Measurements from ENCODE around the gene RPS6KA2.

DNA sequence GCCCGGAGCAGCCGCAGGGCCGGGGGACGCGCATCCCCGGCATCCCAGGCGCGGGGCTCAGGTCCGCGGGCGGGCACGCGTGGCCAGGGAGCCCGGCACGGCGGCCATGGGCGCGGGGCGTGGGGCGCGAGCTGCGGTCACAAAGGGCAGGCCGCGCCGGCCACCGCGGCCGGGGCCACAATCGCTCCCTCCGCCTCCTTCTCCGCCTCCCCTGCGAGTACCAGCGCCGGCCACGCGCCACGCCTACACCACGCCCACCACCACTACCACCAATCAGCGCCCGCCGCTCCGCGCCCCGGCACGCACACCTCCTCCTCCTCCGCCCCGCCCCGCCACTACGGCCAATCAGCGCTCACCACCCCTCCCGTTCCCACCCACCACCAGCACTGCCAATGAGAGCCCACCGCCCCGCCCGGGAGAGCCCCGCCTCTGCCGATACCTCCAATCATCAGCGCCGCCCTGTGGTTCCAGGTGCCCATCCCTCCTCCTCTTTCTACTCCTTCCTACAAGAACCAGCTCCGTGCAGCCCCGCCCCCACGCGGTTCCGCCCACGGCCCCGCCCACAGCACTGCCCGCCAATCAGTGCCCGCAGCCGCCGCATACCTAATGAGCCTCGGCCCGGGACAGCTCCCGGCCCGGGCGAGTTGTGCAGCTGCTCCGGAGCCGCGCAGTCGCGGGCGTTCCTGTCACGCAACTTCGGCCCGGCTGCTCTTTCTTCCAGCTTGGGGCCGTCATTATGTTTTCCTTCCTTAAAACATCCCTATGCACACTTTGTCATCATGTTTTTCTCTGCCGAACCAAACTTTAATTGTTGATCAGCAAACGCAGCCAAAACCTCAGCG lies at the start of gene RPS6KA2:
- TF ChIP-seq, protein P1, sequence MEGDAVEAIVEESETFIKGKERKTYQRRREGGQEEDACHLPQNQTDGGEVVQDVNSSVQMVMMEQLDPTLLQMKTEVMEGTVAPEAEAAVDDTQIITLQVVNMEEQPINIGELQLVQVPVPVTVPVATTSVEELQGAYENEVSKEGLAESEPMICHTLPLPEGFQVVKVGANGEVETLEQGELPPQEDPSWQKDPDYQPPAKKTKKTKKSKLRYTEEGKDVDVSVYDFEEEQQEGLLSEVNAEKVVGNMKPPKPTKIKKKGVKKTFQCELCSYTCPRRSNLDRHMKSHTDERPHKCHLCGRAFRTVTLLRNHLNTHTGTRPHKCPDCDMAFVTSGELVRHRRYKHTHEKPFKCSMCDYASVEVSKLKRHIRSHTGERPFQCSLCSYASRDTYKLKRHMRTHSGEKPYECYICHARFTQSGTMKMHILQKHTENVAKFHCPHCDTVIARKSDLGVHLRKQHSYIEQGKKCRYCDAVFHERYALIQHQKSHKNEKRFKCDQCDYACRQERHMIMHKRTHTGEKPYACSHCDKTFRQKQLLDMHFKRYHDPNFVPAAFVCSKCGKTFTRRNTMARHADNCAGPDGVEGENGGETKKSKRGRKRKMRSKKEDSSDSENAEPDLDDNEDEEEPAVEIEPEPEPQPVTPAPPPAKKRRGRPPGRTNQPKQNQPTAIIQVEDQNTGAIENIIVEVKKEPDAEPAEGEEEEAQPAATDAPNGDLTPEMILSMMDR (IDR thresholded peaks at IDR 0.05; ENCODE audit: borderline replicate concordance, extremely low read depth, low read length, poor library complexity, severe bottlenecking) = no peak
- TF ChIP-seq EZH2 (IDR thresholded peaks at IDR 0.05; ENCODE audit: borderline replicate concordance, low read depth, low read length, severe bottlenecking) = no peak
